ENCODE results near the gene MTG1. TPM values are rescaled to one million over a fixed set of nuclear protein-coding genes. Genes with fewer than 3 reads are reported as not detected.
A peak's percentile ranks its signal among the peaks of the same experiment; 100 is the strongest.

MTG1 gene
- polyA plus RNA-seq, 3 donors, result 13.0 to 45.8 (median 17.1) TPM

DNA sequence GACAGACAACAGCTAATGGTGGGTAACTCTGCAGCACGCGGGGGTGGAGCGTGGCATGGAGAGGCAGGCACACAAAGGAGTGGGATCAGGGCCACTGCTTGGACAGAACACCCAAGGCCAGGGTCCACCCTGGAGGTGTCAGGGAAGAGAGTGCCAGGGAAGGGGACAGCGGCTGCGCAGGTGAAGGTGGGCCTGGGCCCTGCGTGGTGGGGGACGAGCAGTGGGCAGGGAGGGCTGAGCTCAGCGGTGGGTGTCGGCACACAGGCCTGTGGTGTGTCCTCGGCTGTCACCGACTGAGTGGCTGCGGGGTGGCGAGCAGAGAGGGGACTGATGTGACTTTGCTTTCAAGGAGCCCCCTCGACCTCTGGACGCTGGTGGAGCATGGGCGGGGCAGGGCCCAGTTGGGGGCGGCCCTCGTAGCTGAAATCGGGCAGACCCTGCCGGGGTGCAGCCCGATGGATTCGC, 51.3 kb downstream of the MTG1 start:
- peaks cover 30 to 41% of the 10 kb centered on the region in 2 donors for H3K9me3 ChIP-seq (replicated peaks in 1 of 2; ENCODE audit: control insufficient read depth in 1 of 2, insufficient read depth in 1 of 2, low read length in 2 of 2)
- WGBS (ENCODE audit: insufficient coverage), result 96% methylated on average over 16 of the region's 22 CpGs
- Mint-ChIP-seq H3K4me3 (no peak overlapping the region), H3K27me3 (ENCODE audit: low read depth in 3 of 3) (peaks cover 5 to 12% (median 8%) of the 10 kb centered on the region in 3 donors), H3K9me3 (peaks cover 29 to 44% (median 38%) of the 10 kb centered on the region in 7 donors), H3K4me1 (peaks cover 14% of the 10 kb centered on the region), H3K36me3 (no peaks in the 10 kb centered on the region), H3K27ac (no peak overlapping the region)
- no peak overlapping the region for H3K4me2 ChIP-seq (replicated peaks; ENCODE audit: extremely low read depth, low read length, poor library complexity, severe bottlenecking)
- no peak overlapping the region for H3K4me3 ChIP-seq (replicated peaks in 1 of 3; ENCODE audit: low read depth in 2 of 3, low read length in 3 of 3)
- DNase-seq, result peak in 1 of 3 donors; percentile 2
- H3K79me2 ChIP-seq (ENCODE audit: insufficient read depth, low read length), result no peaks in the 10 kb centered on the region
- H3K4me1 ChIP-seq (ENCODE audit: control insufficient read depth in 1 of 2, insufficient read depth in 2 of 2, low read length in 2 of 2), result peaks cover 8 to 13% of the 10 kb centered on the region in 2 donors
- H3K27me3 ChIP-seq (ENCODE audit: control insufficient read depth in 2 of 2, insufficient read depth in 2 of 2, low read length in 2 of 2), result peaks cover 0 to 2% of the 10 kb centered on the region in 2 donors
- intact Hi-C loops (cut with micrococcal nuclease), result no loop called here
- H3K27ac ChIP-seq (ENCODE audit: low read depth in 1 of 2, low read length in 2 of 2), result no peak overlapping the region
- TF ChIP-seq, protein P1, sequence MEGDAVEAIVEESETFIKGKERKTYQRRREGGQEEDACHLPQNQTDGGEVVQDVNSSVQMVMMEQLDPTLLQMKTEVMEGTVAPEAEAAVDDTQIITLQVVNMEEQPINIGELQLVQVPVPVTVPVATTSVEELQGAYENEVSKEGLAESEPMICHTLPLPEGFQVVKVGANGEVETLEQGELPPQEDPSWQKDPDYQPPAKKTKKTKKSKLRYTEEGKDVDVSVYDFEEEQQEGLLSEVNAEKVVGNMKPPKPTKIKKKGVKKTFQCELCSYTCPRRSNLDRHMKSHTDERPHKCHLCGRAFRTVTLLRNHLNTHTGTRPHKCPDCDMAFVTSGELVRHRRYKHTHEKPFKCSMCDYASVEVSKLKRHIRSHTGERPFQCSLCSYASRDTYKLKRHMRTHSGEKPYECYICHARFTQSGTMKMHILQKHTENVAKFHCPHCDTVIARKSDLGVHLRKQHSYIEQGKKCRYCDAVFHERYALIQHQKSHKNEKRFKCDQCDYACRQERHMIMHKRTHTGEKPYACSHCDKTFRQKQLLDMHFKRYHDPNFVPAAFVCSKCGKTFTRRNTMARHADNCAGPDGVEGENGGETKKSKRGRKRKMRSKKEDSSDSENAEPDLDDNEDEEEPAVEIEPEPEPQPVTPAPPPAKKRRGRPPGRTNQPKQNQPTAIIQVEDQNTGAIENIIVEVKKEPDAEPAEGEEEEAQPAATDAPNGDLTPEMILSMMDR (IDR thresholded peaks at IDR 0.05), result no peak
- H3K36me3 ChIP-seq (replicated peaks in 1 of 2; ENCODE audit: control insufficient read depth in 1 of 2, insufficient read depth in 2 of 2, low read length in 2 of 2), result no peaks in the 10 kb centered on the region
- H2AFZ ChIP-seq (ENCODE audit: insufficient read depth, low read depth, low read length, poor library complexity, severe bottlenecking), result no peak overlapping the region
- no peaks in the 10 kb centered on the region for H4K20me1 ChIP-seq (ENCODE audit: insufficient read depth, low read length)
- no peak overlapping the region for H3K9ac ChIP-seq (ENCODE audit: insufficient read depth, low read length, poor library complexity, severe bottlenecking)

DNA sequence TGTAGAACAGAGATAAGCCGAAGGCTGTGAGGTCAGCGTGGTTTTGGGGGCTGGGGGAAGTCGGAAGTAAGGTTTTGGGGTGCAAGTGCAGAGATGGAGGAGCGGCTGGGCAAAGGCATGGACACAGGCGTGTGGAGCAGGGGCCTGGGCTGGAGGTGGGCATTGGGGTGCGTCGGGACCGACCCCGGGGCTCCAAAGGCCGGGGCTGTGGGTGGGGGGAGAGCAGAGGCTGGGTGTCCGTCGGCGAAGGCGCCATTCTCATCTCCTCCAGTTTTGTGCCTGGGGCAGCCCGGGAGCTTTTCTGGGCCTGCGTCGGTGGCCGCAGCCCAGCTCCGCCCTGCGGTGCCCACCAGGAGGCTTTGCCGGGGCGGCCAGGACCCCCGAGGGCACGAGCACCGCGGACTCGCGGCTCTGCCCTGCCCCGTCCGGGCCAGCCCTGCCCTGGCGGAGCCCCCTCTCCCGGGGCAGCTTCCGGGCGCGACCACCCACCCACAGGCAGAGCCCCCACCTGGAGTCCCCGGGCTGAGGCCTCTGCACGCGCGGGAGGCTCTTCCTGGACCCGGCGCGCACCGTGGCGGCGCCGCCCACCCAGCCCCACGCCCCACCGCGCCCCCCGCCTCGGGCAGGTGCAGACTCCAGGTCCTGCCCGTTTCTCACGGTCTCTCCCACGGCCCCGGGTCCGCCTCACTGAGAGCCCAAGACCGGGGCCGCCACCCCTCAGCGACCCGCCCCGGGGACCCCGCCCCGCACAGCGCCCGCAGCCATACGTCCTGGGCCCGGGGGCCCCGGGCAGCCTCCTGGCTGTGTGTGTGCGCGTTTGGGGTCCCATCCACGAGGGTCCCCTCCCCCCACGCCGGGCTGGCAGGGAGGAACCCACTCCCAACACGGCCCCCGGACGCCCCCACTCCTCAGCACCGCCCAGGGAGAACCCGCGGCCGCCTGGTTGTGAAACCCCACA, 52.1 kb downstream of the MTG1 start:
- WGBS (ENCODE audit: insufficient coverage), result 53% methylated on average over 68 of the region's 80 CpGs
- Mint-ChIP-seq H3K27me3 (ENCODE audit: low read depth in 3 of 3) (peaks cover 8 to 12% (median 9%) of the 10 kb centered on the region in 3 donors), H3K4me3 (no peak overlapping the region), H3K27ac (no peak overlapping the region), H3K36me3 (no peaks in the 10 kb centered on the region), H3K4me1 (peaks cover 14% of the 10 kb centered on the region), H3K9me3 (peaks cover 29 to 44% (median 38%) of the 10 kb centered on the region in 7 donors)
- Histone ChIP-seq H3K27ac (ENCODE audit: low read depth in 1 of 2, low read length in 2 of 2) (no peak overlapping the region), H3K9me3 (replicated peaks in 1 of 2; ENCODE audit: control insufficient read depth in 1 of 2, insufficient read depth in 1 of 2, low read length in 2 of 2) (peaks cover 30 to 41% of the 10 kb centered on the region in 2 donors), H3K4me1 (ENCODE audit: control insufficient read depth in 1 of 2, insufficient read depth in 2 of 2, low read length in 2 of 2) (peaks cover 8 to 13% of the 10 kb centered on the region in 2 donors), H3K4me2 (replicated peaks; ENCODE audit: extremely low read depth, low read length, poor library complexity, severe bottlenecking) (no peak overlapping the region), H3K79me2 (ENCODE audit: insufficient read depth, low read length) (no peaks in the 10 kb centered on the region), H3K27me3 (ENCODE audit: control insufficient read depth in 2 of 2, insufficient read depth in 2 of 2, low read length in 2 of 2) (peaks cover 0 to 2% of the 10 kb centered on the region in 2 donors), H2AFZ (ENCODE audit: insufficient read depth, low read depth, low read length, poor library complexity, severe bottlenecking) (no peak overlapping the region), H3K4me3 (replicated peaks in 1 of 3; ENCODE audit: low read depth in 2 of 3, low read length in 3 of 3) (no peak overlapping the region), H3K36me3 (replicated peaks in 1 of 2; ENCODE audit: control insufficient read depth in 1 of 2, insufficient read depth in 2 of 2, low read length in 2 of 2) (no peaks in the 10 kb centered on the region), H3K9ac (ENCODE audit: insufficient read depth, low read length, poor library complexity, severe bottlenecking) (no peak overlapping the region), H4K20me1 (ENCODE audit: insufficient read depth, low read length) (no peaks in the 10 kb centered on the region)
- intact Hi-C loops (cut with micrococcal nuclease), result no loop called here
- TF ChIP-seq, protein P1 (IDR thresholded peaks at IDR 0.05), result no peak
- DNase-seq, result no peak

All from CD14-positive monocyte (primary cell).